ENCODE data around the gene MYOM3.
"Not testable (repeated sequence)": the region's sequence is repeated elsewhere in the genome, so short reads cannot be mapped to it uniquely, and the experiment has no call there.

The MYOM3 gene

DNA sequence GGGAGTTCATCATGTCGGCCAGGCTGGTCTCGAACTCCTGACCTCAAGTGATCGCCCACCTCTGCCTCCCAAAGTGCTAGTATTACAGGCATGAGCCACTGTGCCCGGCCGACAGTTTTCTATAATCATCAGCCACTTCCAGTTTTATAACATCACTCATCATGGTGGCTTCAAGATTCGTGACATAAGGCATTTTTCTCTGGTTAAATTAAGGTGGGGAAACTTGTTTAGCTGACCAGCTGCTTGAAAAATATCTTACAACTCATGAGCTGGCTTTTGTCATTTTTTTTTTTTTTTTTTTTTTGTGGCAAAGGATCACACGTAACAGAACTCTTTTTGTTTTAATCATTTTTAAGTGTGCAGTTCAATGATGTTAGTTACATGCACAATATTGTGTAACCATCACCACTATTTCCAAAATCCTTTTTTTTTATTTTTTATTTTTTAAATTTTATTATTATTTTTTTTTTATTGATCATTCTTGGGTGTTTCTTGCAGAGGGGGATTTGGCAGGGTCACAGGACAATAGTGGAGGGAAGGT is 80.9 kb downstream of the MYOM3 start:
- not testable (repeated sequence) for DNase-seq (ENCODE audit: low read depth)

DNA sequence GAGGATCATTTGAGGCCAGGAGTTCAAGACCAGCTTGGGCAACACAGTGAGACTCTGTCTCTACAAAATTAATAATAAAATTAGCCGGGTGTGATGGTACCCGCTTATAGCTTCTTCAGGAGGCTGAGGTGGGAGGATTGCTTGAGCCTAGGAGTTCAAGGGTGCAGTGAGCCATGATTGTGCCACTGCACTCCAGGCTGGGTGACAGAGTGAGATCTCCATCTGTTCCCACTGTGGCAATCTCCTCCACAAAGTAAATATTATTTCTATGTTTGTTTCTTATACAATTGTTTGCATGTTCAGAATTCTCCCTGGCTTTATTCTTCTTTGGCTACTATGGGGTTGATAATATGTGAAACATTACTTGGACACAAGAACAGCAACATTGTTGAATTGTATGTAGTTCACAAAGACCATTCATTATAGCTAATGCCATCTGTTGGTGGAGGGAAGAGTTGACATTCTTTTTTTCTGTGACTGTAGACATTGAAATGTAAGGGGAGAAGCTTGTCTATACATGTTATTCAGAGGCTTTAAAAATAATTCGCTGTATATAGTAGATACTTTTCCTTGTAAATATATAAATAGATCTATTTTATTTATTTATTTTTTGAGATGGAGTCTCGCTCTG is 84.0 kb downstream of the MYOM3 start:
- no peak for DNase-seq (ENCODE audit: low read depth)

DNA sequence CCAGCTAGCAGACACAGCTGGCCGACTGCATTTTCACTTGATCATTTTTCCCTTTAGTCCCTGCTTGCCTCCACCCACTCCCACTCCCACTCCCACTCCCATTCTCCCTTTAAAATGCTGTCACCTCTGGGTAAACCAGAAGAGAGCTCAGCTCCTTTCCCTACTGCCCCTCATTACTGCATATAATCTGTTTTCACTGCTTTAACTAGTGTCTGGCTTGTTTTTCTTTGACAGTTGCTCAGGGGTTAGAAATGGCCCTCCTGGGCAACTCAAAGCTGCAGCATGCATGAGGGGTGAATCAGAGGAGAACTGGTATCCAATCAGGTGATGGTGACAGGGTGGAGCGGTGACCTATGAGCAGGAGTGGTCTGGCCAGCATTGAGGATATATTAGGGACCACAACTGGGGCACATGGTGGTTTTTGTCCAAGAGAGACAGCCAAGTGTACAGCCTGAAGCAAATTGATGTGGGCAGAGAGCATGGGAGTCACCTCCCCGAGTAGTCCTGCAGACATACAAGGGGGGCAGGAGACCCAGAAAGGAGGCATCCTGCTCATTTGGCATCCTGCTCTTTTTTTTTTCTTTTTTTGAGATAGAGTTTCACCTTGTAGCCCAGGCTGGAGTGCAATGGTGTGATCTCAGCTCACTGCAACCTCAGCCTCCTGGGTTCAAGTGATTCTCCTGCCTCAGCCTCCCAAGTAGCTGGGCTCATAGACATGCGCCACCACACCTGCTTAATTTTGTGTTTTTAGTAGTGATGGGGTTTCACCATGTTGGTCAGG is 89.2 kb downstream of the MYOM3 start:
- no peak for DNase-seq (ENCODE audit: low read depth)

DNA sequence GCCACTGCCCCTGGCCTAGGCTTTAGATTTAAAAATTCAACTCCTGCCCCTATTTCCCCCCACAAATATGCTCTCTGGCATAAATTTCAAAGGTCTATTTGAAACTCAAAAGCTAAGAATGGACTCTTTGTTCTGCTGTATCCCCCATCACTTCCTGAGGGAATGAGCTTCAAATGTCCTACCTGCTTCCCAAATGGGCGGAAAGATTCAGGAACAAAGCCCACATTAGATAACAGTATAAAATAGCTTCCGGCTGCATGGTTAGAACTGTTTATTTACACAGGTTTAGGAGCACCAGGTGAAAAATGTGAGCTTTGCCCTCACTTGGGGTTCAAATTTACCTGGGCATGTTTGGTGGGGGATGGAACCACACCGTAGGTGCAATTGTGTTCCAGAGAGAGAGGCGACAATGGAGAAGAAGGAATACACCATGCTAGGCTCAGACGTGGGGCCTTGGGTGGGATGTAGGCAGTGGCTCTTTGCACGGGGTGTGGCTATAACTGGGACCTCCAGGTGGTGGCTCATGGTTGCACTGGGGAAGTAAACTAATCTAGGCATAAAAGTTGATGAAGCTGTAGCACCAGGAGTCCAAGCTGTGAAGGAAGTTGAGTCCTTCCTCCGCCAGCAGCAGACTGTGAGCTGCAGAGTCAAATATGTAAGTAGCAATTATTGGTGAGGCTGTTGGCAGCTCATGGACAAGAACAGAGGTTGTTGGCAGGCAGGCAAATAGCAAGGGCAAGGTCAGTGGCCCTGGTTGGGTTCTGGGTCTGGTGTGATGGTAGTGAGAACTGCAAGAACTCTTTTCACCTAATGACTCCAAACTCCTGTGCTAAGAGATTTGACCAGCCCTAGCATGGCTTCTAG is 90.3 kb downstream of the MYOM3 start:
- no peak for DNase-seq (ENCODE audit: low read depth)

DNA sequence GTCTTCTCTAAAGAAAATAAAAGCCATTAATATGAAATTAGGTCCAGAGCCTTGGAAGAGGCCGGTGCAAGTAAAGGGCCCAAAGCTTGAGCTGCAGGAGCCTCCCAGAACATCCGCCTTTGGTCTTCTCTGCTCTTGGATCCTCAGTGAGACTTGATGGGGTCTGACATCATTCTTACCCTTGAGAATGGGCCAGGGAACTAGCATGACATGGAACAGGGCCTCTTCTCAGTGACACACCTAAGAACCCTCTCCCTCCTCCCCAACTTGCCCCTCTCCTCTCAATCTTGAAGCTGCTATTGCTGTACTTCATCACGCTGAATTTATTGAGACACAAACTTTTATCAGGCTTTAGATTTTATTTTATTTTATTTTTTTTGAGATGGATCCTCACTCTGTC is 91.5 kb downstream of the MYOM3 start:
- no peak for DNase-seq (ENCODE audit: low read depth)

DNA sequence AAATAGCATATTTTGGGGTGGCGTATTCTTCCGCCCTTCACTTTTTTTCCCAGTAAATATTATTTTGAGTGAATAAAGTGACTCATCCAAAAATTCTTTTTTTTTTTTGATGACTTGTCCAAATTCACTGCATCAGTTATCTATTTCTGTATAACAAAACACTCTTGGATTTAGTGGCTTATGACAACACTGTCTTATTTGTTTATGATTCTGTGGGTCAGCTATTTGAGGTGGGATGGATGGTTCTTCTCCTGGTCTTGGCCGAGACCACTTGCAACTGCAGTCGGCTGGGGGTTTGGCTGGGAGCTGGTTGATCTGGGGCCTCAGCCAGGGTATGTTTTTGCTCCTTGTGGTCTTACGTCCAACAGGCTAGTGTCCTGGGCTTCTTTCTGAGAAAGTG is 91.9 kb downstream of the MYOM3 start:
- no peak for DNase-seq (ENCODE audit: low read depth)

DNA sequence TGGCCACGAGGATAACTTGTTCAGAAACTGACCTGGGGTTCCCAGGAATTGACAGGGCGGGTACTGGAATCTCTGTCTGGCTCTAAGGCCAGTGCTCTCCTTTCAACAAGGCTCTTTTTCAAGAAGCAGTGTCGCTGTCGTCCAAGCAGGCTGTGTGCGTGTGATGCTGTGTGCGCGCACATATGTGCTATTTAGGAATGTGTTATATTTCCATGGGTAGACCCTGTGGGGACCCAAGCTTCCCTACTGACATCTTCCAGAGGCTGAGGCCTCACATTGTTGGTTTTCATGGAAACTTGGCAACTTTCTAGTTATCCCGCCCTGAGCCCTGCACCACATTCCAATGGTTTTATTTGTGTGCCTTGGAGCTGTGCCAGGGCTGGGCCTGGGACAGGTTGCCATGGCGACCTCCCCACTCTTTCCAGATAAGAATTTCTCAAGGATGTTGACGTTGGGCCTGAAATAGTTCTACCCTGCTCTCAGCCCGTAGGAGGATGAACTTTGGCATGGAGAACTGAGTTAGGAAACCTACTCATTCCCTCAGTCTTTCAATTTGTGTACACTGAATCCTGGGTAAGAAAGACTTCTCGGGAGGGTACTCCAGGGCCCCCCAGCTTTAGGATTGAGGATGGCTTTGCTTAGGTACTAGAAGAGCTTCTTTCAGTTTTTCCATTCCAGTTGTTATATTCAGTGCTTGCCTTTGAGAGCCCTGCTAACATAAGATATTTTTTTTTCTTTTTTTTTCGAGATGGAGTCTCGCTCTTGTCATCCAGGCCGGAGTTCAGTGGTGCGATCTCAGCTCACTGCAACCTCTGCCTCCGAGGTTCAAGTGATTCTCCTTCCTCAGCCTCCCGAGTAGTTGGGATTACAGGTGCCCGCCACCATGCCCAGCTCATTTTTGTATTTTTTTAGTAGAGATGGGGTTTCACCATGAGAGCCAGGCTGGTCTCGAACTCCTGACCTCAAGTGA is 93.0 kb downstream of the MYOM3 start:
- DNase-seq (ENCODE audit: low read depth): no peak

DNA sequence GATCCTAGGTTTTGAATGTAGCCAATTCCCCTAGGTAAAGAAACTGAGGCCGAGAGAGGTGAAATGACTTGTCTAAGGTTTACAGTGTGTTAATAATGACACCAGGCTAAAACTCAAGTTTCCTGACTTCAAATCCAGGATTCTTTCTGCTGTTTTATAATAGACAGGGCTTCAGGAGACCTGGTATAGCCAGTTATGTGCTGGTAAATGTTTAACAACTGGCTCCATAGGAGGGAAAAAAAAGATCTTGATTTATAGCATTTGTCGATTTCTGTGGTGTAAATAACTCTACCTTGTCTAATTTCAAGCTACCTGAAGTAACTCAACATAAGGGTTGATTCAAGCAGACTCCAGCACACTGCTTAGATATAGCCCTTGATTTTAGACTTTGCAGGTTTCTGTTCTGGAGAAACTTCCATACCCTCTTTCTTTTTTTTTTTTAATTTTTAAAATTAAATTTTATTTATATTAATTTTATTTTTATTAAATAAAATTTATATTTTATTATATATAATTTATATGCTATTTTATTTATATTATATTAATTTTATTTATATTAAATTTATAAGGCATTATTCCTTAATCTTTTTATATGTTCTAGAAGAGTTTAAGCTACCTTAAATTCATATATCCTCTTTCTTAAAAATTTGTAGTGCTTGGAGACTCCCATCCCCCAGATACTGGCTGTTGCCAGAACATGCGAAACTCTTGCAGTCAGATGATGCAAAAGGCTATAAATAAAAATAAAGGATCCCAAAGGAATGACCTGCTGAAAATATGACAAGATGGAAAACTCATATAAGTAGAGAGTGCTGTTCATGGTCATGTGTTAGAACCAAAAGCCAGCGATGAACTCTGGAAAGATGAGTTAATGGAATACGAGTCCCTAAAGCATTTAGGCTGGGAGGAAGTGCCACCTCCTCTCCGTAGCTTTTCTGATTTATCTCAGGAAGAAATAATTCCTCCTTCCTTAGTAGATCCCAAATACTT is 96.4 kb downstream of the MYOM3 start:
- DNase-seq (ENCODE audit: low read depth): no peak

DNA sequence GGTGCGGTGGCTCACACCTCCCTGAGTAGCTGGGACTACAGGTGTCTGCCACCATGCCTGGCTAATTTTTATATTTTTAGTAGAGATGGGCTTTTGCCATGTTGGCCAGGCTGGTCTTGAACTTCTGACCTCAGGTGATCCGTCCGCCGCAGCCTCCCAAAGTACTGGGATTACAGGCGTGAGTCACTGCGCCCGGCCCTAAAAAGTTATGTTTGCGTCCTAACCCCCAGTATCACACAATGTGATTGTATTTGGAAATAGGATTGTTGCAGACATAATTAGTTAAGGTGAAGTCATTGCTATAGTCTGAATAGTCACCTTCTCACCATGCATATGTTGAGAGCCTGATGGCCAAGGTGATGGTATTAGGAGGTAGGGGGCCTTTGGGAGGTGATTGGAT is 99.1 kb downstream of the MYOM3 start:
- DNase-seq (ENCODE audit: low read depth): not testable (repeated sequence)

DNA sequence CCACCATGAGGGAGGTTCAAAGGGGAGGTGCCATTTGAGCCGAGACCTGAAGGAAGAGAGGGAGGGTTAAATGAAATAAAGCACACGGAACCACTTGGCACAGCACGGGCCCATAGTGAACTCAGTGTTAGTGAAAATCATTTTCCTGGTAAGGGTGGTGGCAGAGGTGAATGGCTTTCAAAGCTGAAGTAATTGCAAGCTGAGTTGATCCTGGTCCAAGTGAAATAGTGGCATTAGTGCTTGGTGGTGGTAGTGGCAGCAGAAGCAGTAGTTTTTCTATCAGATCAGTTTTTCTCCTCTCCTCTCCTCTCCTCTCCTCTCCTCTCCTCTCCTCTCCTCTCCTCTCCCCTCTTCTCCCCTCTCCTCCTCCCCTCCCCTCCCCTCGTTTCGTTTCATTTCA is 101.3 kb downstream of the MYOM3 start:
- no peak for DNase-seq (ENCODE audit: low read depth)

DNA sequence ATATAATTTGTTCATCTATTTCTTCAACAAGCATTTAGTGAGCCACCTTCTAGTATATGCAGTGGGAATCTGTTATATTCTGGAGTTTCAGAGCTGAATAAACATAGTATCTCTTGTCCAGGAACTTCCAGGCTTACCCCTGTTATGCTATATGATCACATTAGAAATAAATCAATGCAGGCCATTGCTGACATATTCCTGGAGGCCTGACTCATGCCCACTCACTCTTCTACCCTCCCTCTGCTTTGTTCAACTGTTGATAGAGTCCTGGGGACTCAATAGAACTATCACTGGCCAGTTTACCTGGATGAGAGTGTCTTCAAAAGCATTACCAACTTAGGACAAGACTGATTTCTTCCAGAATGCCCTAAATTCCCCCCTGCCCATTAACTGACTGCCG is 102.5 kb downstream of the MYOM3 start:
- DNase-seq (ENCODE audit: low read depth): no peak

DNA sequence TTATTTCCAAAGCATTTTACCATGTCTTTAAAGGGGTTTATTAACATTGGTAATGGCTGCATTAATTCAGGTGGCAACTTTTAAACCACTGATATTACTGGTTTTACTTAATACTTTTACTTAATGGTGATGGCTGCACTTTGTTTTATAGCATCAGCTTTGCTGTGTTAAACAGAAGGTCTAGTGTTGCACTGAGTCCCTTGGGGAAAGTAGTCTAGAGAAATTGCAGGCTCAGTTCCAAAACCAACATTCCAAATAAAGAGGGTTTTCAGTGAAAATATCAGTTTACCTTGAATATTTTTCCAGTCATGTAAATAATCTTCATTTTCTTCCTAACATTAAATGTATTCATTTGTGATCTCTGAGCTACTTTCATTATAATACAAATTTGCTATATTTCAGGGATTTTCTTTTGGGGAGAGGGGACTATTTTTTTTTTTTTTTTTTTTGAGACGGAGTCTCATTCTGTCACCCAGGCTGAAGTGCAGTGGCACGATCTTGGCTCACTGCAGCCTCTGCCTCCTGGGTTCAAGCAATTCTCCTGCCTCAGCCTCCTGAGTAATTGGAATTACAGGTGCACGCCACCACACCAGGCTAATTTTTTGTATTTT is 103.3 kb downstream of the MYOM3 start:
- not testable (repeated sequence) for DNase-seq (ENCODE audit: low read depth)

DNA sequence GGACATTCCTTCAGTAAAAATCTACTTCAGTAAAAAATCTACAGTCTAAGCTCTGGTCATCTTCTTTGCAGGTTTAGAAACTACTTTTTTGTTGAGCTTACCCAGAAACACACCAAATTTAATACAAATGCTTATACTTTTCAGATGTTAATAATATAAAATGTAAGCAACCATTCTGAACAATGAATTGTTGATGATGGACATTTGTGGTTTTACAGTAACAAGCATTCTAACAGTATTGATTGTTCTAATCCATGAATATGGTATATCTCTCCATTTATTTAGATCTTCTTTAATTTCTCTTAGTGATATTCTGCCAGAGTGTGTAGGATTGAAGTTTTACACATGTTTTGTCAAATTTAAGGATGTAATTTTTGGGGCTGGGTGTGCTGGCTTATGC is 104.9 kb downstream of the MYOM3 start:
- no peak for DNase-seq (ENCODE audit: low read depth)

All from stimulated activated CD8-positive, alpha-beta memory T cell treated with anti-CD3 and anti-CD28 coated beads, Interleukin-12 subunit alpha, Interleukin-12 subunit beta, amount 100 ng/mL, for 4 hours (primary cell).